IMR-90 (cell line): ENCODE measurements around the gene PIK3CA. TPM values are rescaled to one million over a fixed set of nuclear protein-coding genes. Genes with fewer than 3 reads are reported as not detected.

Source experiments
- ATAC-seq: fragments of 200-7000 bp; cut with Tn5 transposase; 2 replicates; pipeline ENCODE4 v1.9.1; 2020; ENCODE audit warnings: low read depth, mild to moderate bottlenecking, moderate library complexity
- BruUV-seq: library from RNA; stranded (reverse); fragments of 400-500 nt; replicated peaks from 2 replicates; lab custom pipeline; 2021; lab: Mats Ljungman, UMichigan
- CTCF ChIA-PET: fragments of 300-600 bp; formaldehyde crosslinking; extraction: SDS; loops from one replicate; lab custom pipeline; 2021; ENCODE audit warnings: antibody characterized with exemption; lab: Yijun Ruan, JAX
- POLR2A ChIA-PET: fragments of 300-600 bp; sonication (Branson Sonifier 250); formaldehyde crosslinking; loops from one replicate; lab custom pipeline; 2022; ENCODE audit warnings: antibody characterized with exemption; ENCODE audit not compliant: unreplicated experiment; lab: Charles Lee
- DNase-seq: peaks from one replicate; pipeline ENCODE4 v3.0.0; 2013
- H2AFZ ChIP-seq: replicated peaks from 2 replicates; pipeline ENCODE3; 2013; ENCODE audit warnings: low read length, mild to moderate bottlenecking; ENCODE audit not compliant: poor library complexity
- H2AK5ac ChIP-seq: 2 replicates; pipeline ENCODE4 v1.6.1; 2013; ENCODE audit warnings: low read depth, low read length, inconsistent platforms
- H2AK9ac ChIP-seq: replicated peaks from 2 replicates; pipeline ENCODE3; 2013; ENCODE audit warnings: mild to moderate bottlenecking, low read depth, low read length, moderate library complexity; ENCODE audit not compliant: poor library complexity
- H2BK120ac ChIP-seq: 2 replicates; pipeline ENCODE4 v1.6.1; 2013; ENCODE audit warnings: low read depth, low read length, inconsistent platforms
- H2BK15ac ChIP-seq: 3 replicates; pipeline ENCODE4 v1.6.1; 2013; ENCODE audit warnings: low read depth, low read length, inconsistent platforms
- H2BK20ac ChIP-seq: 2 replicates; pipeline ENCODE4 v1.6.1; 2013; ENCODE audit warnings: low read depth, mild to moderate bottlenecking, inconsistent platforms, low read length, moderate library complexity
- H2BK5ac ChIP-seq: 2 replicates; pipeline ENCODE4 v1.6.1; 2013; ENCODE audit warnings: mild to moderate bottlenecking, low read depth, low read length, inconsistent platforms; ENCODE audit not compliant: poor library complexity, severe bottlenecking
- H3K14ac ChIP-seq: replicated peaks from 2 replicates; pipeline ENCODE4 v1.6.1; 2013; ENCODE audit warnings: low read depth, low read length, inconsistent platforms
- H3K18ac ChIP-seq: 2 replicates; pipeline ENCODE4 v1.6.1; 2013; ENCODE audit warnings: low read depth, low read length, control low read depth
- H3K23ac ChIP-seq: 2 replicates; pipeline ENCODE4 v1.6.1; 2013; ENCODE audit warnings: low read depth, low read length, inconsistent platforms
- H3K27ac ChIP-seq: 2 replicates; pipeline ENCODE4 v1.5.1; 2013; ENCODE audit warnings: mild to moderate bottlenecking, control low read depth, low read length; ENCODE audit not compliant: insufficient read depth
- H3K27me3 ChIP-seq: 2 replicates; pipeline ENCODE4 v1.6.1; 2013; ENCODE audit warnings: low read length; ENCODE audit not compliant: control insufficient read depth, insufficient read depth
- H3K36me3 ChIP-seq: 2 replicates; pipeline ENCODE4 v1.6.1; 2013; ENCODE audit warnings: low read length, mixed read lengths; ENCODE audit not compliant: control insufficient read depth, insufficient read depth
- H3K4ac ChIP-seq: 2 replicates; pipeline ENCODE4 v1.6.1; 2013; ENCODE audit warnings: low read depth, low read length, inconsistent platforms
- H3K4me1 ChIP-seq: 2 replicates; pipeline ENCODE4 v1.6.1; 2013; ENCODE audit warnings: low read length, mixed read lengths; ENCODE audit not compliant: control insufficient read depth, insufficient read depth
- H3K4me2 ChIP-seq: 2 replicates; pipeline ENCODE4 v1.6.1; 2013; ENCODE audit warnings: low read depth, mild to moderate bottlenecking, control low read depth, low read length, moderate library complexity
- H3K4me3 ChIP-seq: 2 replicates; pipeline ENCODE4 v1.5.1; 2013; ENCODE audit warnings: low read depth, mild to moderate bottlenecking, control low read depth, low read length, moderate library complexity; ENCODE audit not compliant: insufficient read depth
- H3K56ac ChIP-seq: 2 replicates; pipeline ENCODE4 v1.6.1; 2013; ENCODE audit warnings: low read length, inconsistent platforms; ENCODE audit not compliant: insufficient read depth; ENCODE audit errors: extremely low read depth
- H3K79me1 ChIP-seq, 2 experiments: 2 replicates each; pipeline ENCODE4 v1.6.1; 2013; ENCODE audit warnings: low read length in 2 of 2, inconsistent platforms in 1 of 2, low read depth in 1 of 2
- H3K9ac ChIP-seq: 2 replicates; pipeline ENCODE4 v1.6.1; 2013; ENCODE audit warnings: low read depth, low read length, control low read depth
- H3K9me1 ChIP-seq: 2 replicates; pipeline ENCODE4 v1.6.1; 2013; ENCODE audit warnings: low read length, inconsistent platforms; ENCODE audit not compliant: insufficient read depth
- H3K9me3 ChIP-seq: 2 replicates; pipeline ENCODE4 v1.6.1; 2013; ENCODE audit warnings: low read length; ENCODE audit not compliant: control insufficient read depth, insufficient read depth
- H4K20me1 ChIP-seq: 2 replicates; pipeline ENCODE4 v1.6.1; 2013; ENCODE audit warnings: low read length, inconsistent platforms; ENCODE audit not compliant: insufficient read depth
- H4K5ac ChIP-seq: 2 replicates; pipeline ENCODE4 v1.6.1; 2013; ENCODE audit warnings: mild to moderate bottlenecking, low read depth, low read length, control low read depth
- H4K8ac ChIP-seq, 2 experiments: 2 replicates each; pipeline ENCODE4 v1.6.1; 2013; ENCODE audit warnings: low read depth in 2 of 2, low read length in 2 of 2, control low read depth in 1 of 2, inconsistent platforms in 1 of 2
- H4K91ac ChIP-seq: 2 replicates; pipeline ENCODE4 v1.6.1; 2013; ENCODE audit warnings: low read depth, low read length, inconsistent platforms; ENCODE audit not compliant: insufficient read depth
- BHLHE40 ChIP-seq: fragments of 150-350 bp; IDR thresholded peaks from 2 replicates; pipeline ENCODE4 v1.6.1; 2016; ENCODE audit warnings: mild to moderate bottlenecking, low read depth, low read length
- ELK1 ChIP-seq: fragments of 150-350 bp; IDR thresholded peaks from 2 replicates; pipeline ENCODE4 v1.6.1; 2016; ENCODE audit warnings: low read depth, mild to moderate bottlenecking, low read length, moderate library complexity, borderline replicate concordance
- SMC3 ChIP-seq: fragments of 150-350 bp; IDR thresholded peaks from 2 replicates; pipeline ENCODE4 v1.6.1; 2016; ENCODE audit warnings: low read depth, mild to moderate bottlenecking, antibody characterized with exemption, low read length, moderate library complexity
- USF2 ChIP-seq: fragments of 150-350 bp; IDR thresholded peaks from 2 replicates; pipeline ENCODE4 v1.6.1; 2017; ENCODE audit warnings: mild to moderate bottlenecking, antibody characterized with exemption, low read length, low read depth
- dilution Hi-C: fragments of 300-500 bp; cut with HindIII; formaldehyde crosslinking; loops from one replicate; pipeline ENCODE4 v1.14.3; 2018; ENCODE audit warnings: low sequenced_read_pairs; ENCODE audit not compliant: unreplicated experiment
- in situ Hi-C: fragments of 300-500 bp; cut with MboI; formaldehyde crosslinking; loops from 3 replicates; pipeline ENCODE4 v1.14.3; 2019; ENCODE audit warnings: low sequenced_read_pairs, inconsistent platforms, mixed read lengths
- intact Hi-C: fragments of 100-400 bp; cut with micrococcal nuclease; formaldehyde crosslinking; loops from 2 replicates; pipeline ENCODE4 v1.10.0; 2022
- polyA plus RNA-seq, 3 experiments: library from polyadenylated mRNA; depleted of rRNA; stranded (reverse); fragments of >200 nt; gene quantifications; 2 replicates each; pipeline ENCODE4 v1.2.3, GENCODE V29; 2012; ENCODE audit warnings: low replicate concordance in 1 of 3
- total RNA-seq: library from RNA; depleted of rRNA; stranded (reverse); fragments of >200 nt; gene quantifications from 2 replicates; pipeline ENCODE4 v1.2.3, GENCODE V29; 2012

PIK3CA gene
- total and polyA plus RNA-seq, 2 of the 4 experiments (the other 2 are of a cell fraction), result 5.7 to 22.4 TPM

GRCh38 chr3:179151474-179151873 is 3.3 kb downstream of the PIK3CA start:
- Histone ChIP-seq H3K4me2 (no peak overlapping the region), H2BK15ac (no peak overlapping the region), H4K5ac (no peak overlapping the region), H3K9ac (no peak overlapping the region), H3K27me3 (no peaks in the 10 kb centered on the region), H2BK5ac (no peak overlapping the region), H3K9me3 (no peaks in the 10 kb centered on the region), H2BK120ac (no peak overlapping the region), H3K9me1 (no peaks in the 10 kb centered on the region), H3K23ac (no peak overlapping the region), H2AFZ (no peak overlapping the region), H3K4me3 (no peak overlapping the region), H3K18ac (no peak overlapping the region), H3K27ac (no peak overlapping the region), H4K20me1 (peaks cover 30% of the 10 kb centered on the region; the same call in 1 of the 2 replicates), H3K4me1 (no peaks in the 10 kb centered on the region; the same call in 1 of the 2 replicates), H2AK9ac (no peak overlapping the region), H3K14ac (no peak overlapping the region), H3K36me3 (no peaks in the 10 kb centered on the region), H4K8ac (no peak overlapping the region), H3K4ac (no peak overlapping the region), H2BK20ac (no peak overlapping the region), H3K79me1 (peaks cover 6 to 42% of the 10 kb centered on the region in 2 experiments), H3K56ac (no peak overlapping the region), H2AK5ac (no peak overlapping the region), H4K91ac (no peak overlapping the region)
- POLR2A ChIA-PET, result no interaction called here
- DNase-seq (no peak), ATAC-seq (no peak)
- dilution Hi-C loops (no loop called here), in situ Hi-C loops (no loop called here), intact Hi-C loops (no loop called here)
- TF ChIP-seq ELK1, result no peak
- no peak for TF ChIP-seq USF2
- TF ChIP-seq SMC3, result no peak
- no peak for TF ChIP-seq BHLHE40
- no TSS peak for BruUV-seq
- CTCF ChIA-PET, result interaction anchor here (0.7 to 1.6 kb wide), 4 partner anchors 15 to 173 kb away, joined by 3 read pairs; no protein-coding TSS in a partner anchor
